ENCODE results near the gene EPHA6.

Gene EPHA6

DNA sequence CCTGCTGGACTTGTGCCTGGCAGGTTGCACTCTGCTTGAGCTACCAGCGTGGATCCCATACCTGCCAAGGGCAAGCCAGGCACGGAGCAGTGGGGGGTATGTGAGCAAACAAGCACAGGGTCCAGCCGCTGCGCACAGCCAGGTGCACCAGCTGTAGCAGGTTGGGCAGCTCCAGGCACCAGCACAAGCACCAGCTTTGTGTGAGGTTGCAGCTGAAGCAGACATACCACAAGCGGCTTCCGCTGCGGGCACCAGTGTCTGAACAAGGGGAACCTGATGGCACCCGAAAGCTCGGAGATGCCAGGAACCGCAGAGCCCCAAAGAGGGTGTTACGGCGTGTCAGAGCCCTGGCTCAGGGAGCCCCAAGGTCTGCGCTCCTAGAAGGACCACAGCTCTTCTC, 477.5 kb downstream of the EPHA6 start:
- DNase-seq (ENCODE audit: low read depth), result no peak
- TF ChIP-seq, protein P1, sequence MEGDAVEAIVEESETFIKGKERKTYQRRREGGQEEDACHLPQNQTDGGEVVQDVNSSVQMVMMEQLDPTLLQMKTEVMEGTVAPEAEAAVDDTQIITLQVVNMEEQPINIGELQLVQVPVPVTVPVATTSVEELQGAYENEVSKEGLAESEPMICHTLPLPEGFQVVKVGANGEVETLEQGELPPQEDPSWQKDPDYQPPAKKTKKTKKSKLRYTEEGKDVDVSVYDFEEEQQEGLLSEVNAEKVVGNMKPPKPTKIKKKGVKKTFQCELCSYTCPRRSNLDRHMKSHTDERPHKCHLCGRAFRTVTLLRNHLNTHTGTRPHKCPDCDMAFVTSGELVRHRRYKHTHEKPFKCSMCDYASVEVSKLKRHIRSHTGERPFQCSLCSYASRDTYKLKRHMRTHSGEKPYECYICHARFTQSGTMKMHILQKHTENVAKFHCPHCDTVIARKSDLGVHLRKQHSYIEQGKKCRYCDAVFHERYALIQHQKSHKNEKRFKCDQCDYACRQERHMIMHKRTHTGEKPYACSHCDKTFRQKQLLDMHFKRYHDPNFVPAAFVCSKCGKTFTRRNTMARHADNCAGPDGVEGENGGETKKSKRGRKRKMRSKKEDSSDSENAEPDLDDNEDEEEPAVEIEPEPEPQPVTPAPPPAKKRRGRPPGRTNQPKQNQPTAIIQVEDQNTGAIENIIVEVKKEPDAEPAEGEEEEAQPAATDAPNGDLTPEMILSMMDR (conservative IDR thresholded peaks at IDR 0.05; ENCODE audit: low read depth, low read length), result no peak
- no peak overlapping the region for H3K4me3 ChIP-seq (ENCODE audit: low read length)

DNA sequence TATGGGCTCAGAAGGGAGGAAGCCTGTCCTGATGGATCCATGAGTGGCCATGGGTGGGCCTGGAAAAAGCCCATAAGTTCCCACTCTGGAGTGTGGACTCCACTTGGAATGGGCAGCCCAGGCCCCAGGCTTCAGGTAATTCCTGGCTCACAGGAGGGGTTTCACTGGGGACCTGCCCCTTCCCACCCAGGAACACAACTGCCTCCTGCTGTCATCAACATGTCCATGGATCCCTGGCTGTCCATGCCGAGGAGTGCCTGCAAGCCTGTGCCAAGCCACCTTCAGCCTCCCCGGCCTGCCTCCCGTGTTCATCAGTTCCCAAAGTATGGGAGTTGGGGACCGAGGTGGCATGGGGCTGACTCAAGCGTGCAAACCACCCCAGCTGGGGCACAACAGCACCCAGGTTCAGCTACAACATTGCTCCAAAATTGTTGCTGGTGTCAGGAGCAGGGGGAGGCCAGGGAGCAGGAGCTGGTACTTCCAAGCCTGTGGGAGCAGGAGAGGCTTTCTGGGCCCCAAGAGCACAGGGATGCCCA, 479.3 kb downstream of the EPHA6 start:
- no peak overlapping the region for H3K4me3 ChIP-seq (ENCODE audit: low read length)
- TF ChIP-seq, protein P1 (conservative IDR thresholded peaks at IDR 0.05; ENCODE audit: low read depth, low read length), result no peak
- DNase-seq (ENCODE audit: low read depth), result no peak

DNA sequence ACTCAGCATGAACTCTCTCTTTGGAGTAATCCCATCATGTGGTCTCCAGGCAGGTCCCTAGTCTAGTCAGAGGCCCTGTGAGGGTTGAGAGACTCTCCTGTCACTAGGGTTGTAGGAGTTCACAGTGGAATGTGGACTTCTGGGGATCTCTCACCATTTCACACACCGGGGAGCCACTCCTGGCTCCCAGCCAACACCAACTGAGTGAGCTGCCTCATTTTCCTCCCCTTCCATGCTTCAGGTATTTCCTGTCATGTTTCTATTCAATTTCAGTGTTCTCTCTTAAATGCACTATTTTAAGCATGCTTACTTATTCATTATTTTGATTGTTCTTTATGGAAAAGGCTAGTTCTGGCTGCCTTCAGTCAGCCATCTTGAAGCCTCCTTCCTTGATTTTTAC, 482.6 kb downstream of the EPHA6 start:
- DNase-seq (ENCODE audit: low read depth), result no peak
- TF ChIP-seq, protein P1 (conservative IDR thresholded peaks at IDR 0.05; ENCODE audit: low read depth, low read length), result no peak
- no peak overlapping the region for H3K4me3 ChIP-seq (ENCODE audit: low read length)

DNA sequence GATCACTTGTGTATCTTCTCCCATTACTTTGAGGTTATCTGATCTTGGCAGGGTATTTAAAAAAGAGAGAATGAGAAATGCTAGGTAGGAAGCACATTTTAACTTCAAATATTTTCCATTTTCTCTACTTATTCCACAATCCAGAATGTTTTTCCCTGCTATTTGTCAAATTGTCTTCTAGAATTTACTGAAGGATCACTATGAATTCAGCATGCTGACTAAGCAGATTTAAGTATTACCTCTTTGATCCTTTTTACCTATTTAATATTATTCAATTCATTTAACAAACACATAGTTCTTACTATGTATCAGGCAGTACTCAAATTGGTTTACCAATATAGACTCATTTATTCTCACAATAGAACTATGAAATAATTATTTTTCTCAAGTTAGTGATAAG, 486.7 kb downstream of the EPHA6 start:
- DNase-seq (ENCODE audit: low read depth), result no peak
- H3K4me3 ChIP-seq (ENCODE audit: low read length), result no peak overlapping the region
- TF ChIP-seq, protein P1 (conservative IDR thresholded peaks at IDR 0.05; ENCODE audit: low read depth, low read length), result no peak

DNA sequence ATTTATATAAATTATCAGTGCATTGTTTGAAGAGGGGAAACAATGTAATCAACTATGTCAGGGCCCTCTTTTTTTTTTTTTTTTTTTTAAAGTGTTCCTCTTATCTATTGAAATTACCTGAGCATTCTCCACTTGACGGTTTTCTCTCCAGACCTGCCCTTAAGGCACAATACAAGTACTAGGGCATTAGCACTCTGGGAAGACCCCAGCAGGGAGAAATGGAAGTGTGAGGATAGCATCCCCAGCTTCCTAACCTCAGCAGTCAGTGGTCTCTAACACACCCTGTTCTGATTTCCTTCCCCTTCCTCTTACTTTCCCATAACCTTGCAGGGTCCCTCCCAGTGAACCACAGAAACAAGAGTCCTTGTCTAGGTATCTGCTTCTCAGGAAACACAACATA, 491.8 kb downstream of the EPHA6 start:
- DNase-seq (ENCODE audit: low read depth), result no peak
- H3K4me3 ChIP-seq (ENCODE audit: low read length), result no peak overlapping the region
- TF ChIP-seq, protein P1 (conservative IDR thresholded peaks at IDR 0.05; ENCODE audit: low read depth, low read length), result no peak

DNA sequence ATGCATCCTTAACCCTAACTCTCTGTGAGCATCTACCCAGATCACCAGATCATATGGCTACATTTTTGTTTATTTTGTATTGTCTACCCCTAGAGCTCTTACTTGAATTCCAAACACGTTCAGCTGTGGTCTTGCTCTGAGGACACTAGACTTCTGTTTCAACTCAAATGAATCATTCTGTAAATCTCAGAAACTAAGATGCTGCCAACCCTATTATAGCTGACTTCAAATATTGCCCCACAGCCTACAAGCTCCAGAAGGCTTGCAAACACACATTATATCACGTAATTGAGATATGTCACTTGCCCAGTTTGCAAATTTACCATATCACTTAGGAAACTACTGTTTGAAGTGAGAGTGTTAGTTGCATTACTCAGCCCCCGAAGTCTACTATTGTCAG, 524.0 kb downstream of the EPHA6 start:
- no peak overlapping the region for H3K4me3 ChIP-seq (ENCODE audit: low read length)
- TF ChIP-seq, protein P1 (conservative IDR thresholded peaks at IDR 0.05; ENCODE audit: low read depth, low read length), result no peak
- DNase-seq (ENCODE audit: low read depth), result no peak

DNA sequence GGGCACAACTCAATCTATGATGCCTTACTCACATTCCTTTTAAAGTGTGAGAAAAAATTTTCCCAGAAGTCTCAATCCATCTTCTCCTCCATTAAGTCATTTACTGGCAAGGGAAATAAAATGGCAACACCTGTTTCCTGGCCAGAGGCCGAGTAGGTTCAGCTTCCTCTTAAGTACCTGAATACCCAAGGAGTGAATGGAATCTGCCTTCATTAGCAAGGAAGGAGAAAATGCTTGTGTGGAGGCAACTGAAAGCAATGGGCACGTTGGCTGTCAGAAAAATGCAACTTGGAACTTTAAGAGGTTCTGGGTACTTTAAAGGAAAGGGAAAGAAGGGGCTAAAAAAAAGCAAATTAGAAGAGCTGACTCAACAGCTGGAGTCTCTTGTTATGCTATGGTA, 526.5 kb downstream of the EPHA6 start:
- TF ChIP-seq, protein P1 (conservative IDR thresholded peaks at IDR 0.05; ENCODE audit: low read depth, low read length), result no peak
- DNase-seq (ENCODE audit: low read depth), result no peak
- H3K4me3 ChIP-seq (ENCODE audit: low read length), result no peak overlapping the region

All from retinal pigment epithelial cell (primary cell).